Endodermal cell (in vitro differentiated cells): ENCODE measurements around the gene VAV2. TPM values are rescaled to one million over a fixed set of nuclear protein-coding genes. Genes with fewer than 3 reads are reported as not detected.
A peak's percentile ranks its signal among the peaks of the same experiment; 100 is the strongest.

Source experiments
- DNase-seq: peaks from one replicate; pipeline ENCODE4 v3.0.0-alpha.2; 2017
- H3K27ac ChIP-seq: 2 replicates; pipeline ENCODE4 v1.5.1; 2013; ENCODE audit warnings: mild to moderate bottlenecking, low read depth, low read length, moderate library complexity
- H3K27me3 ChIP-seq: 2 replicates; pipeline ENCODE4 v1.6.1; 2013; ENCODE audit warnings: mild to moderate bottlenecking, low read length, moderate library complexity; ENCODE audit not compliant: insufficient read depth, control insufficient read depth, poor library complexity, severe bottlenecking
- H3K36me3 ChIP-seq: 2 replicates; pipeline ENCODE4 v1.7.0; 2013; ENCODE audit warnings: mild to moderate bottlenecking, low read length, moderate library complexity; ENCODE audit not compliant: control insufficient read depth, insufficient read depth
- H3K4me1 ChIP-seq: one replicate; pipeline ENCODE4 v1.7.0; 2013; ENCODE audit warnings: low read length; ENCODE audit not compliant: control insufficient read depth, insufficient read depth
- H3K4me3 ChIP-seq: 2 replicates; pipeline ENCODE4 v1.5.1; 2013; ENCODE audit warnings: mild to moderate bottlenecking, low read length, moderate library complexity
- H3K9ac ChIP-seq: 2 replicates; pipeline ENCODE4 v1.6.1; 2013; ENCODE audit warnings: mild to moderate bottlenecking, low read length, moderate library complexity; ENCODE audit not compliant: poor library complexity, severe bottlenecking; ENCODE audit errors: extremely low read depth
- H3K9me3 ChIP-seq: 2 replicates; pipeline ENCODE4 v1.6.1; 2013; ENCODE audit warnings: mild to moderate bottlenecking, low read length, moderate library complexity; ENCODE audit not compliant: control insufficient read depth
- H3K27ac Mint-ChIP-seq: 2 replicates; pipeline ENCODE4 v1.8.0; 2020; ENCODE audit warnings: mixed read lengths
- H3K27me3 Mint-ChIP-seq: 2 replicates; pipeline ENCODE4 v1.8.0; 2021; ENCODE audit warnings: mild to moderate bottlenecking, mixed read lengths; ENCODE audit not compliant: insufficient read depth
- H3K36me3 Mint-ChIP-seq: 2 replicates; pipeline ENCODE4 v1.8.0; 2020; ENCODE audit warnings: low read depth, mixed read lengths
- H3K4me1 Mint-ChIP-seq: 2 replicates; pipeline ENCODE4 v1.8.0; 2020; ENCODE audit warnings: mixed read lengths
- H3K4me3 Mint-ChIP-seq: 2 replicates; pipeline ENCODE4 v1.8.0; 2020; ENCODE audit warnings: mild to moderate bottlenecking, moderate library complexity, mixed read lengths
- H3K9me3 Mint-ChIP-seq: 2 replicates; pipeline ENCODE4 v1.8.0; 2020; ENCODE audit warnings: mild to moderate bottlenecking, mixed read lengths
- WGBS, 2 experiments: methylation state at CpG; one replicate each; pipeline versions ENCODE4 v1.1.5 to v1.1.7; 2013; ENCODE audit warnings: missing lambda C conversion rate in 2 of 2, mixed read lengths in 1 of 2; ENCODE audit not compliant: insufficient coverage in 1 of 2, insufficient read length in 1 of 2; 5-methylcytosine and 5-hydroxymethylcytosine counted together
- total RNA-seq, 2 donors: library from RNA; stranded (reverse); fragmentation: NEBNext Ultra II Directional in 1 of 2; extraction: Animal tissue kit (Norgen Biotek cat#: 25700) in 1 of 2; gene quantifications; 2 replicates in 1 of 2; 3 replicates in 1 of 2; pipeline ENCODE4 v1.2.1, GENCODE V29; 2021
- TF ChIP-seq, protein P1 (sequence below): fragments of 200-600 bp; sonication (generic); conservative IDR thresholded peaks from 2 replicates; pipeline ENCODE4 v1.5.0; 2021; ENCODE audit warnings: antibody characterized with exemption, mild to moderate bottlenecking

Gene VAV2
- total RNA-seq, 2 donors from 2014 or later, result 29.8 to 35.9 TPM

DNA sequence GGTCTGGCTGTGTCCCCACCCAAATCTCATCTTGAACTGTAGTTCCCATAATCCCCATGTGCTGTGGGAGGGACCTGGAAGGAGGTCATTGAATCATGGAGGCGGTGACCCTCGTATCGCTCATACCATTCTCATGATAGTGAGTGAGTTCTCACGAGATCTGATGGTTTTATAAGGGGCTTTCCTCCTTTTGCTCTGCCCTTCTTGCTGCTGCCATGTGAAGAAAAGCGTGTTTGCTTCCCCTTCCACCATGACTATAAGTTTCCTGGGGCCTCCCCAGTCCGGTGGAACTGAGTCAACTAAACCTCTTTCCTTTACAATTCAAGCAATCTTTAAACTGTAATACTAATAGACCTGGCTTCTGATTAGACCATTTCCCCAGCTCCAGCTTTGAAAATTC, 161.8 kb downstream of the VAV2 start:
- TF ChIP-seq, protein P1, sequence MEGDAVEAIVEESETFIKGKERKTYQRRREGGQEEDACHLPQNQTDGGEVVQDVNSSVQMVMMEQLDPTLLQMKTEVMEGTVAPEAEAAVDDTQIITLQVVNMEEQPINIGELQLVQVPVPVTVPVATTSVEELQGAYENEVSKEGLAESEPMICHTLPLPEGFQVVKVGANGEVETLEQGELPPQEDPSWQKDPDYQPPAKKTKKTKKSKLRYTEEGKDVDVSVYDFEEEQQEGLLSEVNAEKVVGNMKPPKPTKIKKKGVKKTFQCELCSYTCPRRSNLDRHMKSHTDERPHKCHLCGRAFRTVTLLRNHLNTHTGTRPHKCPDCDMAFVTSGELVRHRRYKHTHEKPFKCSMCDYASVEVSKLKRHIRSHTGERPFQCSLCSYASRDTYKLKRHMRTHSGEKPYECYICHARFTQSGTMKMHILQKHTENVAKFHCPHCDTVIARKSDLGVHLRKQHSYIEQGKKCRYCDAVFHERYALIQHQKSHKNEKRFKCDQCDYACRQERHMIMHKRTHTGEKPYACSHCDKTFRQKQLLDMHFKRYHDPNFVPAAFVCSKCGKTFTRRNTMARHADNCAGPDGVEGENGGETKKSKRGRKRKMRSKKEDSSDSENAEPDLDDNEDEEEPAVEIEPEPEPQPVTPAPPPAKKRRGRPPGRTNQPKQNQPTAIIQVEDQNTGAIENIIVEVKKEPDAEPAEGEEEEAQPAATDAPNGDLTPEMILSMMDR, result no peak
- Mint-ChIP-seq H3K9me3 (no peaks in the 10 kb centered on the region), H3K27me3 (no peaks in the 10 kb centered on the region), H3K4me1 (peaks cover 10% of the 10 kb centered on the region), H3K36me3 (peaks cover 7% of the 10 kb centered on the region), H3K4me3 (no peak overlapping the region), H3K27ac (no peak overlapping the region)
- Histone ChIP-seq H3K36me3 (no peaks in the 10 kb centered on the region), H3K4me1 (no peaks in the 10 kb centered on the region), H3K27me3 (no peaks in the 10 kb centered on the region), H3K9ac (no peak overlapping the region), H3K4me3 (no peak overlapping the region), H3K27ac (no peak overlapping the region), H3K9me3 (no peaks in the 10 kb centered on the region)
- no peak for DNase-seq
- 92 to 98% methylated on average over 6 of the region's 6 CpGs for WGBS, 2 experiments

DNA sequence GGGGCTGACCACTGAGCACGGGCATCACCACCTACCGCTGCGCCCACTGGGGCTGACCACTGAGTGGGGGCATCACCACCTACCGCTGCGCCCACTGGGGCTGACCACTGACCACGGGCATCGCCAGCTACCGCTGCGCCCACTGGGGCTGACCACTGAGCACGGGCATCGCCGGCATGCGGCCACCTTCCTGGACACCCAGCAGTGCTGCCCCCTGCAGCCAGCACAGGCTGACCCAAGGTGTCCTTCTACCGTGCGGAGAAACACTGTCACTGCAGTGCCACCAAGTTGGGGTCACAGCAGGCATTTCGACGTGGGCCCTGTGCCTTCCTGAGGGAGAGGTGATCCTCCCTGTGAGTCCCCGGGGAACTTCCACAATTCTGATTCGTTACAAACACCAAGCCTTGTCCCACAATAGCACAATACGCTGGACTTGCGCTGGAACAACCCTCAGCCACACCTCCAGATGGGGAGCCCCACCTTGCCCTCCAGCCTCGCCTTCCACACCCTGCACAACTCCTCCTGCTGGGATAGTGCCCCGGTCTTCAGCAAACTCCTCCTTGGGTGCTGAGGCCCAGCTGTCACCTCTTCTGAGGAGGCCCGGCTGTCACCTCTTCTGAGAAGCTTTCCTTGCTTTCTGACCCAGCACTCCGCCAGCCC, 163.7 kb downstream of the VAV2 start:
- no peak overlapping the region for H3K4me3 ChIP-seq
- Mint-ChIP-seq H3K27me3 (no peaks in the 10 kb centered on the region), H3K4me3 (no peak overlapping the region), H3K27ac (no peak overlapping the region), H3K4me1 (peaks cover 13% of the 10 kb centered on the region), H3K9me3 (no peaks in the 10 kb centered on the region), H3K36me3 (peaks cover 7% of the 10 kb centered on the region)
- no peak overlapping the region for H3K27ac ChIP-seq
- H3K9ac ChIP-seq, result no peak overlapping the region
- no peaks in the 10 kb centered on the region for H3K36me3 ChIP-seq
- no peak for DNase-seq
- H3K9me3 ChIP-seq, result no peaks in the 10 kb centered on the region
- 92 to 95% methylated on average over 9 to 19 of the region's 25 CpGs for WGBS, 2 experiments
- H3K27me3 ChIP-seq, result no peaks in the 10 kb centered on the region
- H3K4me1 ChIP-seq, result no peaks in the 10 kb centered on the region
- TF ChIP-seq, protein P1, result no peak

DNA sequence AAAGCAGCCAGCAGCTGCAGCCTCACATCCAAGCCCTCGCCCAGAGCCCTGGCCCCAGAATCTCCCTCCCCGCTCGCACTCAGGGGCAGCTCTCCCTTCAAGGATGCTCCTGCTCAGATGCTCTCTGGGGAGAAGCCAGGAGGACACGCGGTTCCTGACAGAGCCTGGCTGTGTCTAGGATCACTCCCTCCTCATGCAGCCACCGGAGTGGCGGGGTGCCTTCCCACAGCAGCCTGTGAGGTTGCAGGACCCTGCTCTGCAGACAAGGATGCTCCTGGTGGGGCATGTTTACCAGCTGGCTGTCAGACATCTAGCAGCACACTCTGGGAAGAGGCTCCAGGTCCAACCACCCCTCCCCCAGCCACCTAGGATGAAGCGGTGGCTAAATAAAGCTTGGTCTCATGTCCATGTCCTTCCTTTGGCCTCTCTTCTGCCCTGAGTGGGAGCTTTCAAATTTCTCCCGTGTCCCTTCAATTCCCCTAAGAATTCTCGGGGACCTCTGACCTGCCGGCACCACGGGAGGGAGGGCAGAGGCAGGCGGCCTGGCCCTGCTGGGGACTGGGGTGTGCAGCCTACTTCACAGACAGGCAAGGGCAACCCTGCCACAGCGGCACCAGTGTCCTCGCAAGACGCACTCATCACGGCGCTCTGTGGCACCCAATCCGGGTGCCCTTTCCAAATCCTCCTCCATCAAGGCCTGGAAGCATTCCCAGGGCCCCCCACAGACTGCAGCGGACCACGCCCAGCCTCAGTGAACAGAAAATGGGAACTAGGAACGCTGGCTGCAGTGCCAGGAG, 165.6 kb downstream of the VAV2 start:
- Histone ChIP-seq H3K27me3 (no peaks in the 10 kb centered on the region), H3K4me1 (no peaks in the 10 kb centered on the region), H3K4me3 (no peak overlapping the region), H3K9me3 (no peaks in the 10 kb centered on the region), H3K9ac (no peak overlapping the region), H3K27ac (peak overlapping the region; percentile 1), H3K36me3 (no peaks in the 10 kb centered on the region)
- Mint-ChIP-seq H3K4me1 (peaks cover 13% of the 10 kb centered on the region), H3K36me3 (peaks cover 6% of the 10 kb centered on the region), H3K27ac (no peak overlapping the region), H3K9me3 (no peaks in the 10 kb centered on the region), H3K27me3 (no peaks in the 10 kb centered on the region), H3K4me3 (no peak overlapping the region)
- TF ChIP-seq, protein P1, result no peak
- no peak for DNase-seq
- WGBS, 2 experiments, result 89 to 95% methylated on average over 16 to 22 of the region's 22 CpGs
